ENCODE results near the gene GLP2R.

Gene GLP2R

GRCh38 chr17:9862220-9862619 lies 36.5 kb downstream of the GLP2R start:
- H3K4me3 ChIP-seq (ENCODE audit: low read depth, low read length): no peak overlapping the region
- TF ChIP-seq, protein P1, sequence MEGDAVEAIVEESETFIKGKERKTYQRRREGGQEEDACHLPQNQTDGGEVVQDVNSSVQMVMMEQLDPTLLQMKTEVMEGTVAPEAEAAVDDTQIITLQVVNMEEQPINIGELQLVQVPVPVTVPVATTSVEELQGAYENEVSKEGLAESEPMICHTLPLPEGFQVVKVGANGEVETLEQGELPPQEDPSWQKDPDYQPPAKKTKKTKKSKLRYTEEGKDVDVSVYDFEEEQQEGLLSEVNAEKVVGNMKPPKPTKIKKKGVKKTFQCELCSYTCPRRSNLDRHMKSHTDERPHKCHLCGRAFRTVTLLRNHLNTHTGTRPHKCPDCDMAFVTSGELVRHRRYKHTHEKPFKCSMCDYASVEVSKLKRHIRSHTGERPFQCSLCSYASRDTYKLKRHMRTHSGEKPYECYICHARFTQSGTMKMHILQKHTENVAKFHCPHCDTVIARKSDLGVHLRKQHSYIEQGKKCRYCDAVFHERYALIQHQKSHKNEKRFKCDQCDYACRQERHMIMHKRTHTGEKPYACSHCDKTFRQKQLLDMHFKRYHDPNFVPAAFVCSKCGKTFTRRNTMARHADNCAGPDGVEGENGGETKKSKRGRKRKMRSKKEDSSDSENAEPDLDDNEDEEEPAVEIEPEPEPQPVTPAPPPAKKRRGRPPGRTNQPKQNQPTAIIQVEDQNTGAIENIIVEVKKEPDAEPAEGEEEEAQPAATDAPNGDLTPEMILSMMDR (IDR thresholded peaks at IDR 0.05; ENCODE audit: low read depth, low read length): no peak
- H3K4me1 ChIP-seq: no peaks in the 10 kb centered on the region
- H3K9me3 ChIP-seq: no peaks in the 10 kb centered on the region
- DNase-seq: no peak
- no peaks in the 10 kb centered on the region for H3K36me3 ChIP-seq
- H3K27me3 ChIP-seq: no peaks in the 10 kb centered on the region

DNA sequence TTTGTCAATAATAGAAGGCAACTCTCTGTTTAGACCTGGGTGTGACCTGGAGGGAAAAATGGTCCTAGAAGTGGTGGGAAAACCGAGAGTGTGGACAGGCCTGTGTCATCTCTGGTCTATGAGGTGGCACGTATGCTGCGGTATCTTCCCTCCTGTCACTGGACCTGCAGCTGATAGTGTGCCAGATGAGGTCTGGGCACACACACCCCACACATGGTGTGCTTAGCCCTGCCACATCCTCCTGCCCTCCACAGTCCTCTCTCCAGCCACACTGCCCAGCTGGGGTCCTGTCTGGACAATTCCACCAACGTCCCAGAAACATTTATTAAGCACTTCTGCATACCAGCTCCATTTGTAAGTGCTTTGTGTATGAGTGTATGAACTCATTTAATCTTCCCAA lies 37.2 kb downstream of the GLP2R start:
- Histone ChIP-seq H3K27me3 (no peaks in the 10 kb centered on the region), H3K9me3 (no peaks in the 10 kb centered on the region), H3K36me3 (no peaks in the 10 kb centered on the region), H3K4me3 (ENCODE audit: low read depth, low read length) (no peak overlapping the region), H3K4me1 (no peaks in the 10 kb centered on the region)
- DNase-seq: no peak
- TF ChIP-seq, protein P1 (IDR thresholded peaks at IDR 0.05; ENCODE audit: low read depth, low read length): no peak

GRCh38 chr17:9865586-9865985 lies 39.9 kb downstream of the GLP2R start:
- DNase-seq: no peak
- Histone ChIP-seq H3K36me3 (no peaks in the 10 kb centered on the region), H3K4me3 (ENCODE audit: low read depth, low read length) (no peak overlapping the region), H3K4me1 (no peaks in the 10 kb centered on the region), H3K27me3 (no peaks in the 10 kb centered on the region), H3K9me3 (no peaks in the 10 kb centered on the region)
- TF ChIP-seq, protein P1 (IDR thresholded peaks at IDR 0.05; ENCODE audit: low read depth, low read length): no peak

- H3K4me3 ChIP-seq (ENCODE audit: low read depth, low read length): no peak overlapping the region
- no peaks in the 10 kb centered on the region for H3K9me3 ChIP-seq
- H3K27me3 ChIP-seq: no peaks in the 10 kb centered on the region
- no peaks in the 10 kb centered on the region for H3K36me3 ChIP-seq
- no peak for DNase-seq
- H3K4me1 ChIP-seq: no peaks in the 10 kb centered on the region
- TF ChIP-seq, protein P1 (IDR thresholded peaks at IDR 0.05; ENCODE audit: low read depth, low read length): no peak
Observed at GRCh38 chr17:9868552-9868951, 42.8 kb downstream of the GLP2R start.

- Histone ChIP-seq H3K9me3 (no peaks in the 10 kb centered on the region), H3K4me3 (ENCODE audit: low read depth, low read length) (no peak overlapping the region), H3K4me1 (no peaks in the 10 kb centered on the region), H3K36me3 (no peaks in the 10 kb centered on the region), H3K27me3 (no peaks in the 10 kb centered on the region)
- DNase-seq: no peak
- TF ChIP-seq, protein P1 (IDR thresholded peaks at IDR 0.05; ENCODE audit: low read depth, low read length): no peak
Observed at GRCh38 chr17:9872852-9873251, 47.1 kb downstream of the GLP2R start.

GRCh38 chr17:9874722-9875121 lies 49.0 kb downstream of the GLP2R start:
- no peak for DNase-seq
- Histone ChIP-seq H3K36me3 (no peaks in the 10 kb centered on the region), H3K9me3 (no peaks in the 10 kb centered on the region), H3K4me3 (ENCODE audit: low read depth, low read length) (no peak overlapping the region), H3K27me3 (no peaks in the 10 kb centered on the region), H3K4me1 (no peaks in the 10 kb centered on the region)
- TF ChIP-seq, protein P1 (IDR thresholded peaks at IDR 0.05; ENCODE audit: low read depth, low read length): no peak

All from BE2C (cell line).